ENCODE data around the gene LMO7.

DNA sequence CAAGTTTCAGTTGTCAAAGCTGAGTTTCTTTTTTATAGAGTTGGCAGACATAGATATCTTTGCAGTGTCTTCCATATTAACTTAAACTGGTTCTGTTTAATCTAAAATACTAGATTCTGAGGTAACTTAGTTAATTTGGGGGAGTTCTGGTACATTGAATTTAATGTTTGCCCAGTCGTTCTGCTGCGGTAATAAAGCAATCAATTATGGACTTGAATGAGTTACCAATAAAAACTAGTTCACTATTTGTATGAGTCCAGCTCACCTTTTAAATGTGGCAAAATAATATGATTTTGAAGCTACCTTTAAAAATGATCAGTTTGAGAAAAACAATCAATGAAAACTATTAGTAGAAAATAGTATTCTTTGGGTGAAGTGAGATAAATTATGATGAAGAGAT is 90.2 kb downstream of the LMO7 start:
- TF ChIP-seq MXI1 (IDR thresholded peaks at IDR 0.05; ENCODE audit: borderline replicate concordance, low read depth, low read length), result no peak
- no peak for TF ChIP-seq GABPB1 (CRISPR knock-in tag; IDR thresholded peaks at IDR 0.05)
- no peak for TF ChIP-seq PHF5A (CRISPR knock-in tag; IDR thresholded peaks at IDR 0.05; ENCODE audit: low read depth, unreplicated experiment)
- TF ChIP-seq PRMT3 (CRISPR knock-in tag; IDR thresholded peaks at IDR 0.05; ENCODE audit: borderline replicate concordance, low read depth), result no peak
- no peak for TF ChIP-seq POLR2AphosphoS2 (IDR thresholded peaks at IDR 0.05; ENCODE audit: low read depth, low read length)
- TF ChIP-seq, protein P1, sequence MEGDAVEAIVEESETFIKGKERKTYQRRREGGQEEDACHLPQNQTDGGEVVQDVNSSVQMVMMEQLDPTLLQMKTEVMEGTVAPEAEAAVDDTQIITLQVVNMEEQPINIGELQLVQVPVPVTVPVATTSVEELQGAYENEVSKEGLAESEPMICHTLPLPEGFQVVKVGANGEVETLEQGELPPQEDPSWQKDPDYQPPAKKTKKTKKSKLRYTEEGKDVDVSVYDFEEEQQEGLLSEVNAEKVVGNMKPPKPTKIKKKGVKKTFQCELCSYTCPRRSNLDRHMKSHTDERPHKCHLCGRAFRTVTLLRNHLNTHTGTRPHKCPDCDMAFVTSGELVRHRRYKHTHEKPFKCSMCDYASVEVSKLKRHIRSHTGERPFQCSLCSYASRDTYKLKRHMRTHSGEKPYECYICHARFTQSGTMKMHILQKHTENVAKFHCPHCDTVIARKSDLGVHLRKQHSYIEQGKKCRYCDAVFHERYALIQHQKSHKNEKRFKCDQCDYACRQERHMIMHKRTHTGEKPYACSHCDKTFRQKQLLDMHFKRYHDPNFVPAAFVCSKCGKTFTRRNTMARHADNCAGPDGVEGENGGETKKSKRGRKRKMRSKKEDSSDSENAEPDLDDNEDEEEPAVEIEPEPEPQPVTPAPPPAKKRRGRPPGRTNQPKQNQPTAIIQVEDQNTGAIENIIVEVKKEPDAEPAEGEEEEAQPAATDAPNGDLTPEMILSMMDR (CRISPR knock-in tag; IDR thresholded peaks at IDR 0.05), result no peak
- no peak for TF ChIP-seq ZBTB42 (CRISPR knock-in tag; IDR thresholded peaks at IDR 0.05)

Measured in HepG2 (cell line).